Erythroblast (primary cell): ENCODE measurements around the gene AADAT.
"Not testable (repeated sequence)": the region's sequence is repeated elsewhere in the genome, so short reads cannot be mapped to it uniquely, and the experiment has no call there.

ENCODE experiments used
- GATA1 ChIP-seq: IDR thresholded peaks from 2 replicates; pipeline ENCODE4 v1.6.1; 2011; ENCODE audit warnings: low read depth, mild to moderate bottlenecking, control low read depth, low read length, moderate library complexity
- POLR2A ChIP-seq: IDR thresholded peaks from 2 replicates; pipeline ENCODE4 v1.6.1; 2011; ENCODE audit warnings: mild to moderate bottlenecking, low read length

GRCh38 chr4:170046156-170046555 lies 43.6 kb downstream of the AADAT start:
- not testable (repeated sequence) for TF ChIP-seq POLR2A, GATA1
